GM23338 (cell line): ENCODE results near the gene ZMYND8. TPM values are rescaled to one million over a fixed set of nuclear protein-coding genes. Genes with fewer than 3 reads are reported as not detected.

ENCODE experiments used
- ATAC-seq: fragments of 200-7000 bp; cut with Tn5 transposase; 3 replicates; pipeline ENCODE4 v1.9.1; 2020
- DNase-seq: peaks from one replicate; pipeline ENCODE4 v3.0.0-alpha.2; 2015; ENCODE audit warnings: low spot score
- H2AFZ ChIP-seq: fragments of 200-600 bp; sonication (generic); 2 replicates; pipeline ENCODE4 v1.8.0; 2016; ENCODE audit warnings: antibody characterized with exemption, mild to moderate bottlenecking, moderate library complexity
- H3F3A ChIP-seq: fragments of 200-600 bp; sonication (generic); replicated peaks from 2 replicates; pipeline ENCODE4 v1.8.0; 2017; ENCODE audit warnings: antibody characterized with exemption, mixed run types, low read depth
- H3K27ac ChIP-seq: fragments of 200-600 bp; sonication (generic); 2 replicates; pipeline ENCODE4 v1.6.1; 2016; ENCODE audit warnings: low read depth
- H3K27me3 ChIP-seq: fragments of 200-600 bp; sonication (generic); 2 replicates; pipeline ENCODE4 v1.8.0; 2016; ENCODE audit warnings: mild to moderate bottlenecking, mixed run types, moderate library complexity; ENCODE audit not compliant: insufficient read depth
- H3K36me3 ChIP-seq: fragments of 200-600 bp; sonication (generic); 2 replicates; pipeline ENCODE4 v1.8.0; 2016; ENCODE audit warnings: mild to moderate bottlenecking; ENCODE audit not compliant: insufficient read depth
- H3K4me1 ChIP-seq: fragments of 200-600 bp; sonication (generic); 2 replicates; pipeline ENCODE4 v1.8.0; 2016; ENCODE audit warnings: mild to moderate bottlenecking, moderate library complexity; ENCODE audit not compliant: insufficient read depth
- H3K4me2 ChIP-seq: fragments of 200-600 bp; sonication (generic); 2 replicates; pipeline ENCODE4 v1.7.1; 2017; ENCODE audit warnings: mixed run types
- H3K4me3 ChIP-seq: fragments of 200-600 bp; sonication (generic); 2 replicates; pipeline ENCODE4 v1.6.1; 2016; ENCODE audit warnings: mixed run types
- H3K79me2 ChIP-seq: fragments of 200-600 bp; sonication (generic); replicated peaks from 2 replicates; pipeline ENCODE4 v1.8.0; 2017; ENCODE audit warnings: mild to moderate bottlenecking; ENCODE audit not compliant: insufficient read depth
- H3K9me2 ChIP-seq: fragments of 200-600 bp; sonication (generic); 2 replicates; pipeline ENCODE4 v1.8.0; 2017; ENCODE audit not compliant: insufficient read depth
- H4K20me1 ChIP-seq: fragments of 200-600 bp; sonication (generic); replicated peaks from 2 replicates; pipeline ENCODE4 v1.8.0; 2017; ENCODE audit warnings: mild to moderate bottlenecking; ENCODE audit not compliant: insufficient read depth
- H3K27ac Mint-ChIP-seq: 2 replicates; pipeline ENCODE4 v1.8.0; 2020; ENCODE audit warnings: inconsistent platforms, mild to moderate bottlenecking, moderate library complexity, mixed read lengths
- H3K27me3 Mint-ChIP-seq: 3 replicates; pipeline ENCODE4 v1.8.0; 2022; ENCODE audit warnings: low read depth, mild to moderate bottlenecking, moderate library complexity, mixed read lengths, inconsistent platforms; ENCODE audit not compliant: insufficient read depth, poor library complexity
- H3K36me3 Mint-ChIP-seq: 3 replicates; pipeline ENCODE4 v1.8.0; 2021; ENCODE audit warnings: low read depth, mild to moderate bottlenecking, inconsistent platforms, moderate library complexity, mixed read lengths
- H3K4me1 Mint-ChIP-seq: 3 replicates; pipeline ENCODE4 v1.8.0; 2020; ENCODE audit warnings: mild to moderate bottlenecking, inconsistent platforms, mixed read lengths
- H3K4me3 Mint-ChIP-seq: 3 replicates; pipeline ENCODE4 v1.8.0; 2021; ENCODE audit warnings: moderate library complexity, mild to moderate bottlenecking, inconsistent platforms, mixed read lengths
- H3K9me3 Mint-ChIP-seq: 3 replicates; pipeline ENCODE4 v1.8.0; 2020; ENCODE audit warnings: moderate library complexity, mild to moderate bottlenecking, inconsistent platforms, mixed read lengths
- EZH2phosphoT487 ChIP-seq: fragments of 200-600 bp; sonication (generic); IDR thresholded peaks from one replicate; pipeline ENCODE4 v1.8.1; 2018; ENCODE audit warnings: antibody characterized with exemption; ENCODE audit not compliant: unreplicated experiment
- JUNB ChIP-seq: IDR thresholded peaks from one replicate; pipeline ENCODE4 v1.6.1; 2016; ENCODE audit warnings: antibody characterized with exemption; ENCODE audit not compliant: unreplicated experiment
- NANOG ChIP-seq: IDR thresholded peaks from 2 replicates; pipeline ENCODE4 v1.6.1; 2016; ENCODE audit warnings: antibody characterized with exemption, borderline replicate concordance
- POLR2AphosphoS5 ChIP-seq: IDR thresholded peaks from 2 replicates; pipeline ENCODE4 v1.6.1; 2016; ENCODE audit warnings: antibody characterized with exemption, low read depth
- ZNF114 ChIP-seq: fragments of 250-450 bp; sonication (Bioruptor Pico); IDR thresholded peaks from 2 replicates; pipeline ENCODE4 v1.5.0; 2020; ENCODE audit warnings: mild to moderate bottlenecking, moderate library complexity
- polyA plus RNA-seq: library from polyadenylated mRNA; unstranded; fragments of >200 nt; fragmentation: Nextera tagmentation; extraction: Ambion mirVana; gene quantifications from 2 replicates; pipeline ENCODE4 v1.2.1, GENCODE V29; 2016
- total RNA-seq: library from RNA; depleted of rRNA; stranded (reverse); fragments of >200 nt; shearing (Covaris generic); gene quantifications from 2 replicates; pipeline ENCODE4 v1.2.3, GENCODE V29; 2014
- TF ChIP-seq, protein P1 (sequence below): IDR thresholded peaks from one replicate; pipeline ENCODE4 v1.6.1; 2018; ENCODE audit warnings: antibody characterized with exemption; ENCODE audit not compliant: unreplicated experiment
- TF ChIP-seq, protein P2 (sequence below), 2 experiments: fragments of 200-600 bp in 1 of 2; sonication (generic) in 1 of 2; conservative IDR thresholded peaks; 2 replicates each; pipeline versions ENCODE4 v1.5.1 to v1.6.1; 2016 to 2017; ENCODE audit warnings: antibody characterized with exemption in 2 of 2, low read depth in 2 of 2, mild to moderate bottlenecking in 2 of 2, moderate library complexity in 1 of 2
- TF ChIP-seq, protein P3 (sequence below): fragments of 250-450 bp; sonication (Bioruptor Pico); IDR thresholded peaks from 2 replicates; pipeline ENCODE4 v1.5.0; 2020; ENCODE audit warnings: mild to moderate bottlenecking, moderate library complexity
- TF ChIP-seq, protein P4 (sequence below): IDR thresholded peaks from 2 replicates; pipeline ENCODE4 v1.6.1; 2016; ENCODE audit warnings: antibody characterized with exemption

ZMYND8 gene
- total and polyA plus RNA-seq, 2 experiments from 2014 or later: 70.9 to 128 TPM

DNA sequence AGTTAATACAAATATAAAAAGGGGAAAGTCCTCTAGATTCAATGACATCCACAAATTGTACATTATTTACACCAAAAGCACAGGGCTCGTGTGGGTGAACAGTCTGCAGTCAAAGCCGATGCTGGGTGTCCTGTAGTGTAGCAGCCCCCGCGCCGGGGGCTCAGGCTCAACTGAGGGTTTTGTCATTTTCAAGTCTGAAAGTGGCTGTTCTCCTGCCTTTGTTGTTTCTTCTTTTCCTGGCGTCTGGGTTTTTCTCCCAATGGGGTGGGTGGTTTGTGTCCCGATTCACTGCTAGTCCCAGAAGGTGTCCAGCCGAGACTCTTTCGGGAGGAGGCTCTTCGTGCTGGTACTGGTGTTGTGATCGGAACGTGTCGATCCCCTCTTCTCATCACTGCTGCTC, 146.0 kb downstream of the ZMYND8 start:
- Histone ChIP-seq H3F3A (peaks cover 15% of the 10 kb centered on the region; the same call in 1 of the 2 replicates), H2AFZ (no peak overlapping the region), H3K4me2 (no peak overlapping the region), H3K79me2 (peaks cover 25% of the 10 kb centered on the region), H3K4me1 (peaks cover 18% of the 10 kb centered on the region), H4K20me1 (no peaks in the 10 kb centered on the region; the same call in none of the 2 replicates), H3K9me2 (no peaks in the 10 kb centered on the region), H3K4me3 (no peak overlapping the region), H3K27me3 (no peaks in the 10 kb centered on the region), H3K27ac (no peak overlapping the region), H3K36me3 (peaks cover 50% of the 10 kb centered on the region)
- DNase-seq (no peak), ATAC-seq (no peak)
- no peak overlapping the region for H3K27ac Mint-ChIP-seq
- H3K4me3 Mint-ChIP-seq: no peak overlapping the region
- H3K4me1 Mint-ChIP-seq: peaks cover 19% of the 10 kb centered on the region
- no peaks in the 10 kb centered on the region; the same call in 2 of the 3 replicates for H3K9me3 Mint-ChIP-seq
- H3K36me3 Mint-ChIP-seq: peaks cover 33% of the 10 kb centered on the region
- no peak for TF ChIP-seq POLR2AphosphoS5
- TF ChIP-seq, protein P1, sequence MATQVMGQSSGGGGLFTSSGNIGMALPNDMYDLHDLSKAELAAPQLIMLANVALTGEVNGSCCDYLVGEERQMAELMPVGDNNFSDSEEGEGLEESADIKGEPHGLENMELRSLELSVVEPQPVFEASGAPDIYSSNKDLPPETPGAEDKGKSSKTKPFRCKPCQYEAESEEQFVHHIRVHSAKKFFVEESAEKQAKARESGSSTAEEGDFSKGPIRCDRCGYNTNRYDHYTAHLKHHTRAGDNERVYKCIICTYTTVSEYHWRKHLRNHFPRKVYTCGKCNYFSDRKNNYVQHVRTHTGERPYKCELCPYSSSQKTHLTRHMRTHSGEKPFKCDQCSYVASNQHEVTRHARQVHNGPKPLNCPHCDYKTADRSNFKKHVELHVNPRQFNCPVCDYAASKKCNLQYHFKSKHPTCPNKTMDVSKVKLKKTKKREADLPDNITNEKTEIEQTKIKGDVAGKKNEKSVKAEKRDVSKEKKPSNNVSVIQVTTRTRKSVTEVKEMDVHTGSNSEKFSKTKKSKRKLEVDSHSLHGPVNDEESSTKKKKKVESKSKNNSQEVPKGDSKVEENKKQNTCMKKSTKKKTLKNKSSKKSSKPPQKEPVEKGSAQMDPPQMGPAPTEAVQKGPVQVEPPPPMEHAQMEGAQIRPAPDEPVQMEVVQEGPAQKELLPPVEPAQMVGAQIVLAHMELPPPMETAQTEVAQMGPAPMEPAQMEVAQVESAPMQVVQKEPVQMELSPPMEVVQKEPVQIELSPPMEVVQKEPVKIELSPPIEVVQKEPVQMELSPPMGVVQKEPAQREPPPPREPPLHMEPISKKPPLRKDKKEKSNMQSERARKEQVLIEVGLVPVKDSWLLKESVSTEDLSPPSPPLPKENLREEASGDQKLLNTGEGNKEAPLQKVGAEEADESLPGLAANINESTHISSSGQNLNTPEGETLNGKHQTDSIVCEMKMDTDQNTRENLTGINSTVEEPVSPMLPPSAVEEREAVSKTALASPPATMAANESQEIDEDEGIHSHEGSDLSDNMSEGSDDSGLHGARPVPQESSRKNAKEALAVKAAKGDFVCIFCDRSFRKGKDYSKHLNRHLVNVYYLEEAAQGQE: no peak
- TF ChIP-seq, protein P2, sequence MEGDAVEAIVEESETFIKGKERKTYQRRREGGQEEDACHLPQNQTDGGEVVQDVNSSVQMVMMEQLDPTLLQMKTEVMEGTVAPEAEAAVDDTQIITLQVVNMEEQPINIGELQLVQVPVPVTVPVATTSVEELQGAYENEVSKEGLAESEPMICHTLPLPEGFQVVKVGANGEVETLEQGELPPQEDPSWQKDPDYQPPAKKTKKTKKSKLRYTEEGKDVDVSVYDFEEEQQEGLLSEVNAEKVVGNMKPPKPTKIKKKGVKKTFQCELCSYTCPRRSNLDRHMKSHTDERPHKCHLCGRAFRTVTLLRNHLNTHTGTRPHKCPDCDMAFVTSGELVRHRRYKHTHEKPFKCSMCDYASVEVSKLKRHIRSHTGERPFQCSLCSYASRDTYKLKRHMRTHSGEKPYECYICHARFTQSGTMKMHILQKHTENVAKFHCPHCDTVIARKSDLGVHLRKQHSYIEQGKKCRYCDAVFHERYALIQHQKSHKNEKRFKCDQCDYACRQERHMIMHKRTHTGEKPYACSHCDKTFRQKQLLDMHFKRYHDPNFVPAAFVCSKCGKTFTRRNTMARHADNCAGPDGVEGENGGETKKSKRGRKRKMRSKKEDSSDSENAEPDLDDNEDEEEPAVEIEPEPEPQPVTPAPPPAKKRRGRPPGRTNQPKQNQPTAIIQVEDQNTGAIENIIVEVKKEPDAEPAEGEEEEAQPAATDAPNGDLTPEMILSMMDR (conservative IDR thresholded peaks at IDR 0.05; ENCODE audit: low read depth in 2 of 2): no peak
- TF ChIP-seq ZNF114 (CRISPR knock-in tag): no peak
- TF ChIP-seq, protein P3, sequence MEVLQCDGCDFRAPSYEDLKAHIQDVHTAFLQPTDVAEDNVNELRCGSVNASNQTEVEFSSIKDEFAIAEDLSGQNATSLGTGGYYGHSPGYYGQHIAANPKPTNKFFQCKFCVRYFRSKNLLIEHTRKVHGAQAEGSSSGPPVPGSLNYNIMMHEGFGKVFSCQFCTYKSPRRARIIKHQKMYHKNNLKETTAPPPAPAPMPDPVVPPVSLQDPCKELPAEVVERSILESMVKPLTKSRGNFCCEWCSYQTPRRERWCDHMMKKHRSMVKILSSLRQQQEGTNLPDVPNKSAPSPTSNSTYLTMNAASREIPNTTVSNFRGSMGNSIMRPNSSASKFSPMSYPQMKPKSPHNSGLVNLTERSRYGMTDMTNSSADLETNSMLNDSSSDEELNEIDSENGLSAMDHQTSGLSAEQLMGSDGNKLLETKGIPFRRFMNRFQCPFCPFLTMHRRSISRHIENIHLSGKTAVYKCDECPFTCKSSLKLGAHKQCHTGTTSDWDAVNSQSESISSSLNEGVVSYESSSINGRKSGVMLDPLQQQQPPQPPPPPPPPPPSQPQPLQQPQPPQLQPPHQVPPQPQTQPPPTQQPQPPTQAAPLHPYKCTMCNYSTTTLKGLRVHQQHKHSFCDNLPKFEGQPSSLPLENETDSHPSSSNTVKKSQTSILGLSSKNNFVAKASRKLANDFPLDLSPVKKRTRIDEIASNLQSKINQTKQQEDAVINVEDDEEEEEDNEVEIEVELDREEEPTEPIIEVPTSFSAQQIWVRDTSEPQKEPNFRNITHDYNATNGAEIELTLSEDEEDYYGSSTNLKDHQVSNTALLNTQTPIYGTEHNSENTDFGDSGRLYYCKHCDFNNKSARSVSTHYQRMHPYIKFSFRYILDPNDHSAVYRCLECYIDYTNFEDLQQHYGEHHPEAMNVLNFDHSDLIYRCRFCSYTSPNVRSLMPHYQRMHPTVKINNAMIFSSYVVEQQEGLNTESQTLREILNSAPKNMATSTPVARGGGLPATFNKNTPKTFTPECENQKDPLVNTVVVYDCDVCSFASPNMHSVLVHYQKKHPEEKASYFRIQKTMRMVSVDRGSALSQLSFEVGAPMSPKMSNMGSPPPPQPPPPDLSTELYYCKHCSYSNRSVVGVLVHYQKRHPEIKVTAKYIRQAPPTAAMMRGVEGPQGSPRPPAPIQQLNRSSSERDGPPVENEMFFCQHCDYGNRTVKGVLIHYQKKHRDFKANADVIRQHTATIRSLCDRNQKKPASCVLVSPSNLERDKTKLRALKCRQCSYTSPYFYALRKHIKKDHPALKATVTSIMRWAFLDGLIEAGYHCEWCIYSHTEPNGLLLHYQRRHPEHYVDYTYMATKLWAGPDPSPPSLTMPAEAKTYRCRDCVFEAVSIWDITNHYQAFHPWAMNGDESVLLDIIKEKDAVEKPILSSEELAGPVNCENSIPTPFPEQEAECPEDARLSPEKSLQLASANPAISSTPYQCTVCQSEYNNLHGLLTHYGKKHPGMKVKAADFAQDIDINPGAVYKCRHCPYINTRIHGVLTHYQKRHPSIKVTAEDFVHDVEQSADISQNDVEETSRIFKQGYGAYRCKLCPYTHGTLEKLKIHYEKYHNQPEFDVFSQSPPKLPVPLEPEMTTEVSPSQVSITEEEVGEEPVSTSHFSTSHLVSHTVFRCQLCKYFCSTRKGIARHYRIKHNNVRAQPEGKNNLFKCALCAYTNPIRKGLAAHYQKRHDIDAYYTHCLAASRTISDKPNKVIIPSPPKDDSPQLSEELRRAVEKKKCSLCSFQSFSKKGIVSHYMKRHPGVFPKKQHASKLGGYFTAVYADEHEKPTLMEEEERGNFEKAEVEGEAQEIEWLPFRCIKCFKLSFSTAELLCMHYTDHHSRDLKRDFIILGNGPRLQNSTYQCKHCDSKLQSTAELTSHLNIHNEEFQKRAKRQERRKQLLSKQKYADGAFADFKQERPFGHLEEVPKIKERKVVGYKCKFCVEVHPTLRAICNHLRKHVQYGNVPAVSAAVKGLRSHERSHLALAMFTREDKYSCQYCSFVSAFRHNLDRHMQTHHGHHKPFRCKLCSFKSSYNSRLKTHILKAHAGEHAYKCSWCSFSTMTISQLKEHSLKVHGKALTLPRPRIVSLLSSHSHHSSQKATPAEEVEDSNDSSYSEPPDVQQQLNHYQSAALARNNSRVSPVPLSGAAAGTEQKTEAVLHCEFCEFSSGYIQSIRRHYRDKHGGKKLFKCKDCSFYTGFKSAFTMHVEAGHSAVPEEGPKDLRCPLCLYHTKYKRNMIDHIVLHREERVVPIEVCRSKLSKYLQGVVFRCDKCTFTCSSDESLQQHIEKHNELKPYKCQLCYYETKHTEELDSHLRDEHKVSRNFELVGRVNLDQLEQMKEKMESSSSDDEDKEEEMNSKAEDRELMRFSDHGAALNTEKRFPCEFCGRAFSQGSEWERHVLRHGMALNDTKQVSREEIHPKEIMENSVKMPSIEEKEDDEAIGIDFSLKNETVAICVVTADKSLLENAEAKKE: no peak
- TF ChIP-seq NANOG: no peak
- TF ChIP-seq, protein P4, sequence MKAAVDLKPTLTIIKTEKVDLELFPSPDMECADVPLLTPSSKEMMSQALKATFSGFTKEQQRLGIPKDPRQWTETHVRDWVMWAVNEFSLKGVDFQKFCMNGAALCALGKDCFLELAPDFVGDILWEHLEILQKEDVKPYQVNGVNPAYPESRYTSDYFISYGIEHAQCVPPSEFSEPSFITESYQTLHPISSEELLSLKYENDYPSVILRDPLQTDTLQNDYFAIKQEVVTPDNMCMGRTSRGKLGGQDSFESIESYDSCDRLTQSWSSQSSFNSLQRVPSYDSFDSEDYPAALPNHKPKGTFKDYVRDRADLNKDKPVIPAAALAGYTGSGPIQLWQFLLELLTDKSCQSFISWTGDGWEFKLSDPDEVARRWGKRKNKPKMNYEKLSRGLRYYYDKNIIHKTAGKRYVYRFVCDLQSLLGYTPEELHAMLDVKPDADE: no peak
- no peak for TF ChIP-seq JUNB
- TF ChIP-seq EZH2phosphoT487: no peak
- H3K27me3 Mint-ChIP-seq: peaks cover 2% of the 10 kb centered on the region
